ENCODE measurements around the gene IGSF21. TPM values are rescaled to one million over a fixed set of nuclear protein-coding genes. Genes with fewer than 3 reads are reported as not detected.
A peak's percentile ranks its signal among the peaks of the same experiment; 100 is the strongest.

The IGSF21 gene
- polyA plus RNA-seq, 2 of the 4 experiments (the other 2 are of a cell fraction) = not detected

DNA sequence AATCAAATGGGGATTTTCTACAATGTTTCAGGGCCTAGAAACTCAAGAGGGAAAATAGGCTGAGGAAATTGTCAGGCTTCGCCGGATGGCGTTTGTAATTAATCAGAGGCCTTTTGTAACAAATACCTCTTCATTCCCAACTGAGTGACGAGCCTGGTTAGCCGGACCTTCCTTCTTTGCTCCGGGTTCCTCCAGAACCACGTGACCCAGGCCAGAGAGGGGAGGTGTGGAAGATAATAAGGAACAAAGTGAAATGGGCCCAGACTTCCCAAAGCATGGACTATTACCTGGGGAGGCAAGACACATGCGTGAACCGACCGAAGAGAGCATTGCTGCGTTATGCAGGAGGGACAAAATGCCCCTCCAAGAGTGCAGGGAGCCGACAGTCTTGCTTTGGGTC, 7.5 kb upstream of the IGSF21 start:
- ATAC-seq = no peak
- 33% methylated on average over 12 of the region's 12 CpGs for WGBS (ENCODE audit: missing lambda C conversion rate)
- CTCF ChIA-PET = interaction anchor here (0.6 to 2.5 kb wide), 25 partner anchors 9 to 450 kb away, joined by 3 to 15 read pairs (median 4); no protein-coding TSS in a partner anchor
- Histone ChIP-seq H3K9me3 (no peaks in the 10 kb centered on the region), H3K4me1 (no peaks in the 10 kb centered on the region), H3K4me2 (no peak overlapping the region), H3K4me3 (no peak overlapping the region), H3K27ac (no peak overlapping the region)
- no peak for FAIRE-seq
- TF ChIP-seq, protein P1, sequence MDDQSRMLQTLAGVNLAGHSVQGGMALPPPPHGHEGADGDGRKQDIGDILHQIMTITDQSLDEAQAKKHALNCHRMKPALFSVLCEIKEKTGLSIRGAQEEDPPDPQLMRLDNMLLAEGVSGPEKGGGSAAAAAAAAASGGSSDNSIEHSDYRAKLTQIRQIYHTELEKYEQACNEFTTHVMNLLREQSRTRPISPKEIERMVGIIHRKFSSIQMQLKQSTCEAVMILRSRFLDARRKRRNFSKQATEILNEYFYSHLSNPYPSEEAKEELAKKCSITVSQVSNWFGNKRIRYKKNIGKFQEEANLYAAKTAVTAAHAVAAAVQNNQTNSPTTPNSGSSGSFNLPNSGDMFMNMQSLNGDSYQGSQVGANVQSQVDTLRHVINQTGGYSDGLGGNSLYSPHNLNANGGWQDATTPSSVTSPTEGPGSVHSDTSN (IDR thresholded peaks at IDR 0.05) = no peak
- no peak for TF ChIP-seq NFE2L2 (conservative IDR thresholded peaks at IDR 0.05; ENCODE audit: low read length)
- POLR2A ChIA-PET = interaction anchor here (0.5 kb wide), 1 partner anchor 30 kb away, joined by 4 read pairs; no protein-coding TSS in a partner anchor
- DNase-seq (ENCODE audit: low read depth in 1 of 2, low spot score in 1 of 2) = no peak

DNA sequence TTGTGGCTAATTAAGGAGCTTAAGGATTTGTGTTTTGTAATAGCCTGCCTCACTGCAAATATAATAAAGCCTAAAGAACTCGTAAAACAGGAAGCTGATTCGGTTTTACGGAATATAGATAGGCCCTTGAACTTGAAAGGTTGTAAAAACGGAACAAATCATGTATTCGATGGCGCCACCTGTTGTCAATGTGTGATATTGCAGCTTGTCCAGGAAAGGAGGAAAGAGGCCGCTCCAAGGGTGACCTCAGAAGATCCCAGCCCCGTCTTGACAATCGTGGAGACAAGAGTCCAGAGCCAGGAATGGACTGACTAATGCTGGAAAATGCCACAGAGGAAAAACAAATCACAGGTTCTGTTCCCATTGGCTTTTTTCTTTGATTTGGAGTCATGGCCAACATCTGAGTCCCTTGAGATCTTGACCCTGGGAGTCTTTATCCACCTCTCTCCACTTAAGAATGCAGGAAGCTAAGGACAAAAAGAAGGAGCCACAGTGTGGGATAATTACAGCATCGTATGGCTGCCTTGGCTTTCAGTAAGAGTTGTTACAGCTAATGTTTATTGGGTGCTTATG, 7.0 kb upstream of the IGSF21 start:
- ATAC-seq (peak; percentile 31 to 78; a peak in 3 of 6 replicates), DNase-seq (ENCODE audit: low read depth in 1 of 2, low spot score in 1 of 2) (peak; percentile 54 to 63), FAIRE-seq (no peak)
- no peak overlapping the region for H3K4me2 ChIP-seq
- H3K4me3 ChIP-seq = no peak overlapping the region
- no peak for TF ChIP-seq RNF2 (IDR thresholded peaks at IDR 0.05; ENCODE audit: borderline replicate concordance, low read depth)
- peak; percentile 40; the same call in 2 of the 3 replicates for TF ChIP-seq SMC3 (IDR thresholded peaks at IDR 0.05)
- TF ChIP-seq, protein P2, sequence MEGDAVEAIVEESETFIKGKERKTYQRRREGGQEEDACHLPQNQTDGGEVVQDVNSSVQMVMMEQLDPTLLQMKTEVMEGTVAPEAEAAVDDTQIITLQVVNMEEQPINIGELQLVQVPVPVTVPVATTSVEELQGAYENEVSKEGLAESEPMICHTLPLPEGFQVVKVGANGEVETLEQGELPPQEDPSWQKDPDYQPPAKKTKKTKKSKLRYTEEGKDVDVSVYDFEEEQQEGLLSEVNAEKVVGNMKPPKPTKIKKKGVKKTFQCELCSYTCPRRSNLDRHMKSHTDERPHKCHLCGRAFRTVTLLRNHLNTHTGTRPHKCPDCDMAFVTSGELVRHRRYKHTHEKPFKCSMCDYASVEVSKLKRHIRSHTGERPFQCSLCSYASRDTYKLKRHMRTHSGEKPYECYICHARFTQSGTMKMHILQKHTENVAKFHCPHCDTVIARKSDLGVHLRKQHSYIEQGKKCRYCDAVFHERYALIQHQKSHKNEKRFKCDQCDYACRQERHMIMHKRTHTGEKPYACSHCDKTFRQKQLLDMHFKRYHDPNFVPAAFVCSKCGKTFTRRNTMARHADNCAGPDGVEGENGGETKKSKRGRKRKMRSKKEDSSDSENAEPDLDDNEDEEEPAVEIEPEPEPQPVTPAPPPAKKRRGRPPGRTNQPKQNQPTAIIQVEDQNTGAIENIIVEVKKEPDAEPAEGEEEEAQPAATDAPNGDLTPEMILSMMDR (IDR thresholded peaks at IDR 0.05) = peak; percentile 64
- peak; percentile 44 to 51; a peak in 4 of 5 replicates for TF ChIP-seq RAD21 (conservative IDR thresholded peaks at IDR 0.05 in 1 of 2, IDR thresholded peaks at IDR 0.05 in 1 of 2)
- TF ChIP-seq CEBPB (IDR thresholded peaks at IDR 0.05) = no peak
- H3K4me1 ChIP-seq = no peaks in the 10 kb centered on the region
- no peaks in the 10 kb centered on the region for H3K9me3 ChIP-seq
- CTCF ChIA-PET = interaction anchor here (0.6 to 2.5 kb wide), 32 partner anchors 9 to 481 kb away, joined by 3 to 15 read pairs (median 4); no protein-coding TSS in a partner anchor
- no peak overlapping the region for H3K27ac ChIP-seq
- WGBS (ENCODE audit: missing lambda C conversion rate) = 5% methylated on average over 10 of the region's 10 CpGs
- POLR2A ChIA-PET = interaction anchor here (0.5 kb wide), 1 partner anchor 31 kb away, joined by 4 read pairs; no protein-coding TSS in a partner anchor

DNA sequence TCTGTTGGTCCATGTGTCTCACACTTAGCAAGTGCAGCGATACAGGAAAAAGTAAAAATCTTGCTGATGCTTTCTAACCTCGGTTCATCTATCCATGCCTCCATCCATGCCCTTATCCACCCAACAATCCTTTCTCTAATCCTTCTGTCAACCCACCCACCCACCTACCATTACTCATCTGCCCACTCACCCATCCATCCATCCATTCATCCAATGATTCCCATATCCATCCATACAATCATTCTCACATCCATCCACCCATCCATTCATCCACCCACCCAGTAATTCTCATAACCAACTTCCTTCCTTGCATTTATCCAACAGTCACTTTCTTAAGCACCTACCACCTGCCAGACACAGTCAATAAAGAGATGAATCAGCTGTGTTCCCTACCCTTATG, 6.1 kb upstream of the IGSF21 start:
- no peak for ATAC-seq
- ChIA-PET POLR2A (no interaction called here), CTCF (interaction anchor here (1.0 to 2.2 kb wide), 11 partner anchors 10 to 480 kb away, joined by 3 to 15 read pairs (median 7); no protein-coding TSS in a partner anchor)
- Histone ChIP-seq H3K4me2 (no peak overlapping the region), H3K9me3 (no peaks in the 10 kb centered on the region), H3K27ac (no peak overlapping the region), H3K4me1 (no peaks in the 10 kb centered on the region), H3K4me3 (no peak overlapping the region)
- FAIRE-seq = no peak
- 0% methylated on average over 2 of the region's 2 CpGs for WGBS (ENCODE audit: missing lambda C conversion rate)
- no peak for DNase-seq (ENCODE audit: low read depth in 1 of 2, low spot score in 1 of 2)
- TF ChIP-seq EHMT2 (IDR thresholded peaks at IDR 0.05; ENCODE audit: low read depth) (no peak), ZFP36 (IDR thresholded peaks at IDR 0.05; ENCODE audit: borderline replicate concordance, partially characterized antibody) (no peak), EHF (CRISPR knock-in tag; IDR thresholded peaks at IDR 0.05) (no peak), NPAS2 (CRISPR knock-in tag; IDR thresholded peaks at IDR 0.05; ENCODE audit: borderline replicate concordance) (no peak), HDAC2 (IDR thresholded peaks at IDR 0.05) (no peak), FOSL2 (IDR thresholded peaks at IDR 0.05) (no peak), FOSL2 (CRISPR knock-in tag; IDR thresholded peaks at IDR 0.05) (no peak), MYC (IDR thresholded peaks at IDR 0.05; ENCODE audit: borderline replicate concordance, low read length) (no peak), POLR2AphosphoS2 (conservative IDR thresholded peaks at IDR 0.05; ENCODE audit: low read length) (no peak), ZNF302 (CRISPR knock-in tag; IDR thresholded peaks at IDR 0.05) (no peak), KDM5A (IDR thresholded peaks at IDR 0.05) (no peak), NFE2L2 (conservative IDR thresholded peaks at IDR 0.05; ENCODE audit: low read length) (no peak), TFCP2L1 (CRISPR knock-in tag; IDR thresholded peaks at IDR 0.05) (no peak), HOXB13 (CRISPR knock-in tag; IDR thresholded peaks at IDR 0.05; ENCODE audit: low read depth) (no peak), RNF2 (IDR thresholded peaks at IDR 0.05; ENCODE audit: borderline replicate concordance, low read depth) (no peak), SMC3 (IDR thresholded peaks at IDR 0.05) (no peak)
- TF ChIP-seq, protein P3, sequence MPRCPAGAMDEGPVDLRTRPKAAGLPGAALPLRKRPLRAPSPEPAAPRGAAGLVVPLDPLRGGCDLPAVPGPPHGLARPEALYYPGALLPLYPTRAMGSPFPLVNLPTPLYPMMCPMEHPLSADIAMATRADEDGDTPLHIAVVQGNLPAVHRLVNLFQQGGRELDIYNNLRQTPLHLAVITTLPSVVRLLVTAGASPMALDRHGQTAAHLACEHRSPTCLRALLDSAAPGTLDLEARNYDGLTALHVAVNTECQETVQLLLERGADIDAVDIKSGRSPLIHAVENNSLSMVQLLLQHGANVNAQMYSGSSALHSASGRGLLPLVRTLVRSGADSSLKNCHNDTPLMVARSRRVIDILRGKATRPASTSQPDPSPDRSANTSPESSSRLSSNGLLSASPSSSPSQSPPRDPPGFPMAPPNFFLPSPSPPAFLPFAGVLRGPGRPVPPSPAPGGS (IDR thresholded peaks at IDR 0.05) = no peak
- TF ChIP-seq, protein P4, sequence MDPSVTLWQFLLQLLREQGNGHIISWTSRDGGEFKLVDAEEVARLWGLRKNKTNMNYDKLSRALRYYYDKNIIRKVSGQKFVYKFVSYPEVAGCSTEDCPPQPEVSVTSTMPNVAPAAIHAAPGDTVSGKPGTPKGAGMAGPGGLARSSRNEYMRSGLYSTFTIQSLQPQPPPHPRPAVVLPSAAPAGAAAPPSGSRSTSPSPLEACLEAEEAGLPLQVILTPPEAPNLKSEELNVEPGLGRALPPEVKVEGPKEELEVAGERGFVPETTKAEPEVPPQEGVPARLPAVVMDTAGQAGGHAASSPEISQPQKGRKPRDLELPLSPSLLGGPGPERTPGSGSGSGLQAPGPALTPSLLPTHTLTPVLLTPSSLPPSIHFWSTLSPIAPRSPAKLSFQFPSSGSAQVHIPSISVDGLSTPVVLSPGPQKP (IDR thresholded peaks at IDR 0.05; ENCODE audit: low read depth, low read length) = no peak
